Activated B cell treated with CpG ODN at 0.5 μM for 24 hours (primary cell): ENCODE results near the gene CFAP61. TPM values are rescaled to one million over a fixed set of nuclear protein-coding genes. Genes with fewer than 3 reads are reported as not detected.

Experiments used
- ATAC-seq: fragments of 200-7000 bp; cut with Tn5 transposase; one replicate; pipeline ENCODE4 v1.10.0; 2021; ENCODE audit warnings: low read depth, mild to moderate bottlenecking, moderate library complexity
- CTCF ChIA-PET: fragments of 350-600 bp; sonication (Branson Sonifier 250); formaldehyde crosslinking; loops from one replicate; lab custom pipeline; 2021; ENCODE audit warnings: antibody characterized with exemption; lab: Charles Lee
- POLR2A ChIA-PET: fragments of 350-600 bp; sonication (Branson Sonifier 250); formaldehyde crosslinking; loops from one replicate; lab custom pipeline; 2021; ENCODE audit warnings: antibody characterized with exemption; lab: Charles Lee
- DNase-seq: peaks from one replicate; pipeline ENCODE4 v3.0.0; 2022
- H3K27ac Mint-ChIP-seq: one replicate; pipeline ENCODE4 v1.8.0; 2020; ENCODE audit warnings: mixed read lengths
- H3K27me3 Mint-ChIP-seq: one replicate; pipeline ENCODE4 v1.8.0; 2021; ENCODE audit warnings: mixed read lengths
- H3K36me3 Mint-ChIP-seq: one replicate; pipeline ENCODE4 v1.8.0; 2021; ENCODE audit warnings: low read depth, mixed read lengths
- H3K4me1 Mint-ChIP-seq: one replicate; pipeline ENCODE4 v1.8.0; 2021; ENCODE audit warnings: mixed read lengths
- H3K4me3 Mint-ChIP-seq: one replicate; pipeline ENCODE4 v1.8.0; 2020; ENCODE audit warnings: mild to moderate bottlenecking, mixed read lengths
- H3K9me3 Mint-ChIP-seq: one replicate; pipeline ENCODE4 v1.8.0; 2020; ENCODE audit warnings: mixed read lengths
- intact Hi-C: fragments of 100-400 bp; cut with micrococcal nuclease; formaldehyde crosslinking; loops from one replicate; pipeline ENCODE4 v1.15.1; 2024
- total RNA-seq: library from RNA; stranded (reverse); gene quantifications from 2 replicates; pipeline ENCODE4 v1.2.3, GENCODE V29; 2022
- TF ChIP-seq, protein P1 (sequence below): fragments of 200-600 bp; IDR thresholded peaks from one replicate; pipeline ENCODE4 v1.8.0; 2022; ENCODE audit warnings: antibody characterized with exemption, mild to moderate bottlenecking

CFAP61 gene
- total RNA-seq, 1 donor from 2014 or later: not detected

DNA sequence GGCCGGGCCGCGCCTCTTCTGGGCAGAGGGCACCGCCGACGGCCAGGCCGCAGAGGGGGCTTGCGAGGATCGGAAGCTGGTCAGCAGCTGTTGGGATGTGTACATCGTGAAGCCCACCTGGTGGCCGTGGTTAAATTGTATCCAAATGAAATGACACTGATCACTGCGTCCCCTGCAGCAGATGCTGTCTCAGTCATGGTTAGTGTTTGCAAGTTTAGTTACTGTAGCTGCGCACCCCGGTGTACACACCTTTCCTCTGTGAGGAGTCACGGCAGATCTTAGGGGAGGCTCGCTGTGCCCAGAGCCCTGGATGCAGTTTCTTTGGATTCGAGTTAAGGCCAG lies 34.5 kb upstream of the CFAP61 start:
- intact Hi-C loops: loop anchor here (1.0 to 10.0 kb wide), 4 partner anchors 34 to 1433 kb away; partner anchors contain the start of genes CFAP61, CRNKL1 and DTD1
- peak overlapping the region; percentile 91 for H3K4me3 Mint-ChIP-seq
- POLR2A ChIA-PET: interaction anchor here (2.0 to 2.6 kb wide), 2 partner anchors 10 to 34 kb away, joined by 6 to 29 read pairs; partner anchors contain the start of genes CFAP61 and CRNKL1
- no peak for ATAC-seq
- TF ChIP-seq, protein P1, sequence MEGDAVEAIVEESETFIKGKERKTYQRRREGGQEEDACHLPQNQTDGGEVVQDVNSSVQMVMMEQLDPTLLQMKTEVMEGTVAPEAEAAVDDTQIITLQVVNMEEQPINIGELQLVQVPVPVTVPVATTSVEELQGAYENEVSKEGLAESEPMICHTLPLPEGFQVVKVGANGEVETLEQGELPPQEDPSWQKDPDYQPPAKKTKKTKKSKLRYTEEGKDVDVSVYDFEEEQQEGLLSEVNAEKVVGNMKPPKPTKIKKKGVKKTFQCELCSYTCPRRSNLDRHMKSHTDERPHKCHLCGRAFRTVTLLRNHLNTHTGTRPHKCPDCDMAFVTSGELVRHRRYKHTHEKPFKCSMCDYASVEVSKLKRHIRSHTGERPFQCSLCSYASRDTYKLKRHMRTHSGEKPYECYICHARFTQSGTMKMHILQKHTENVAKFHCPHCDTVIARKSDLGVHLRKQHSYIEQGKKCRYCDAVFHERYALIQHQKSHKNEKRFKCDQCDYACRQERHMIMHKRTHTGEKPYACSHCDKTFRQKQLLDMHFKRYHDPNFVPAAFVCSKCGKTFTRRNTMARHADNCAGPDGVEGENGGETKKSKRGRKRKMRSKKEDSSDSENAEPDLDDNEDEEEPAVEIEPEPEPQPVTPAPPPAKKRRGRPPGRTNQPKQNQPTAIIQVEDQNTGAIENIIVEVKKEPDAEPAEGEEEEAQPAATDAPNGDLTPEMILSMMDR: no peak
- no peaks in the 10 kb centered on the region for H3K27me3 Mint-ChIP-seq
- H3K4me1 Mint-ChIP-seq: peaks cover 41% of the 10 kb centered on the region
- no peaks in the 10 kb centered on the region for H3K9me3 Mint-ChIP-seq
- H3K27ac Mint-ChIP-seq: peak overlapping the region; percentile 68
- H3K36me3 Mint-ChIP-seq: peaks cover 17% of the 10 kb centered on the region
- CTCF ChIA-PET: interaction anchor here (1.7 kb wide), 1 partner anchor 35 kb away, joined by 6 read pairs; the partner anchor contains the start of genes CFAP61 and CRNKL1
- no peak for DNase-seq

DNA sequence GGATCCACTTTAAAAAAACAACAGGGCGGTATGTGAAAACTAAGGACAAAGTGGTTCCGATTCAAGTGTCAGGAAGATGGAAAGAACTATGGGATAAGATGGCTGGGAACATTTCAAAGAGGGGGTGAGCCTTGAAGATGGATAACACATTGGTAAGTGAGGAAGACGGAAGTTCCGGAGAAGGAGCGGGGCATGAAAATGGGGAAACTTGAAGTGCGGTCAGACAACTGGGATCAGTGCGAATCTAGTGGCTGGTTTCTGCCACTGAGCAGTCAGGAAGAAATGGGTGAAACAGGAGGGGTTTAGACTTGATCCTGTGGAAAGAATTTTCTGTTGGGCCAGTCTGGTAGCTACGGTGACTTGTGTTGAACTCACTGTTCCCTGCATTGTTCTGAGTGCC lies 34.0 kb upstream of the CFAP61 start:
- H3K4me3 Mint-ChIP-seq: peak overlapping the region; percentile 91
- CTCF ChIA-PET: interaction anchor here (1.7 kb wide), 1 partner anchor 34 kb away, joined by 6 read pairs; the partner anchor contains the start of genes CFAP61 and CRNKL1

DNA sequence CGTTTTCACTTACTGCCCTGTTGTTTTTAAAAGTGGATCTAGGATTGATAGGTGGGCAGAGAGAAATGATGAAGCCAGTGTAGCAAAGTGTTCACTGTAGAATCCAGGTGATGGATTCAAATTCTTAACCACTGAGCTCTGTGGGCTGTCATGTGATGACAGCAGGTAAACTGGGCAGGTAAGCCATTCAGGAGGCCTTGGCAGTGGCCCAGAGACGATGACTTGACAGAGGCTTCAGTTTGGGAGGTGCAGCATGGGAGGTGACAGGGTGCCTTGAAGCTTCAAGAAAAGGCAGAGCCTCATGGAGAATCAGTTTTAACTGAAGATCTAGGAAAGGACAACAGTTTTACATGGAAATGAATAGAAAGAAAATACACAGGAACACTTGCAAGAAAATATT lies 33.2 kb upstream of the CFAP61 start:
- Mint-ChIP-seq H3K27ac (peak overlapping the region; percentile 30), H3K4me3 (peak overlapping the region; percentile 59), H3K4me1 (peaks cover 41% of the 10 kb centered on the region), H3K27me3 (no peaks in the 10 kb centered on the region), H3K36me3 (peaks cover 30% of the 10 kb centered on the region), H3K9me3 (no peaks in the 10 kb centered on the region)
- ATAC-seq: no peak
- CTCF ChIA-PET: no interaction called here
- TF ChIP-seq, protein P1: no peak
- DNase-seq: no peak
- intact Hi-C loops: loop anchor here (5.0 to 10.0 kb wide), 3 partner anchors 312 to 1434 kb away; partner anchors contain the start of gene DTD1
- POLR2A ChIA-PET: interaction anchor here (1.6 kb wide), 1 partner anchor 33 kb away, joined by 3 read pairs; the partner anchor contains the start of genes CFAP61 and CRNKL1

More for the DNA sequence above, 34.0 kb upstream of the CFAP61 start:
- Mint-ChIP-seq H3K9me3 (no peaks in the 10 kb centered on the region), H3K36me3 (peaks cover 22% of the 10 kb centered on the region), H3K27ac (peak overlapping the region; percentile 13), H3K4me1 (peaks cover 41% of the 10 kb centered on the region), H3K27me3 (no peaks in the 10 kb centered on the region)
- intact Hi-C loops: loop anchor here (5.0 to 10.0 kb wide), 3 partner anchors 311 to 1434 kb away; partner anchors contain the start of gene DTD1
- TF ChIP-seq, protein P1: no peak
- ATAC-seq (no peak), DNase-seq (no peak)
- POLR2A ChIA-PET: interaction anchor here (1.6 to 2.6 kb wide), 3 partner anchors 9 to 34 kb away, joined by 3 to 29 read pairs (median 6); partner anchors contain the start of genes CFAP61 and CRNKL1

DNA sequence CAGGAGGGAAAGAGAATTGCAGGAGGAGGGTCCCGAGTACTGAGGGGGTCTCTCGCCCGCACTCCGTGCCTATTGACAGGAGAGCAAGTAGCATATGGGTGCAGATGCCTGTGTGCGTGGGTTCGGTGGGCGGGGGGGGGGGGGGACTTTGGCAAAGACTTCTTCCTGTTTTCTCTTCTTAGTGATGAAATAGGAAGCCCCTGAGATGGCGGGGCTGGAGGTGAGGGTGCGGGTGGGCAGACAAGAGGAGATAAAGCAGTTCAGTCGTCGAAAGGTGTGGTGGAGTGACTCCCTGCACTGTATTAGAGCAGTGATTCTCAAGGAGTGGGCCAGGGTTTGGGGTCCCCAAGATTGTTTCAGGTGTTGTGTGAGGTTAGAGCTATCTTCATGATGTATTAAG lies 31.4 kb upstream of the CFAP61 start:
- POLR2A ChIA-PET: no interaction called here
- Mint-ChIP-seq H3K9me3 (no peaks in the 10 kb centered on the region), H3K27me3 (no peaks in the 10 kb centered on the region), H3K36me3 (peaks cover 45% of the 10 kb centered on the region), H3K27ac (no peak overlapping the region), H3K4me1 (peaks cover 40% of the 10 kb centered on the region), H3K4me3 (no peak overlapping the region)
- intact Hi-C loops: no loop called here
- ATAC-seq (no peak), DNase-seq (no peak)
- CTCF ChIA-PET: no interaction called here
- TF ChIP-seq, protein P1: no peak

DNA sequence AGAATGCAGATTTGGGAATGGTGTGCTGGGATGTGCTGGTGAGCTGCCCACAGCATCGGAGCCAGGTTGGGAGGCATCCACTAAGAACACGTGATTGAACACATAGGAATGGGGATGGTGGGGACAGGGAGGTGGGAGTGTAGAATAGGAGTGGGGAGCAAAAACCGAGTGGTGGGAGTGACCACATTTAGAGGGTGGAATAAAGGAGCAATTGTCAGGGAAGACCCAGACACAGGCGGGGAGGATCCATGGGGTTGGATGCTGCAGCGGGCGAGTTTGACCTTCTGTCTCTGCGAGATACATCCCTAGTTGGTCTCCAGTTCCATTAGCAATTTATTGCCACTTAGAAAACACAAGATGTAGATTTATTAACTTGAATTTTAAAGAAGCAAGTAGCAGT lies 30.5 kb upstream of the CFAP61 start:
- H3K36me3 Mint-ChIP-seq: peaks cover 51% of the 10 kb centered on the region
- no peak overlapping the region for H3K27ac Mint-ChIP-seq
- H3K9me3 Mint-ChIP-seq: no peaks in the 10 kb centered on the region
- TF ChIP-seq, protein P1: no peak
- ChIA-PET POLR2A (no interaction called here), CTCF (no interaction called here)
- ATAC-seq (no peak), DNase-seq (no peak)
- no peak overlapping the region for H3K4me3 Mint-ChIP-seq
- intact Hi-C loops: no loop called here
- peaks cover 35% of the 10 kb centered on the region for H3K4me1 Mint-ChIP-seq
- H3K27me3 Mint-ChIP-seq: no peaks in the 10 kb centered on the region
